ENCODE results near the gene GALT. TPM values are rescaled to one million over a fixed set of nuclear protein-coding genes. Genes with fewer than 3 reads are reported as not detected.

GALT gene
- polyA plus RNA-seq, 1 experiment: 41.5 TPM

DNA sequence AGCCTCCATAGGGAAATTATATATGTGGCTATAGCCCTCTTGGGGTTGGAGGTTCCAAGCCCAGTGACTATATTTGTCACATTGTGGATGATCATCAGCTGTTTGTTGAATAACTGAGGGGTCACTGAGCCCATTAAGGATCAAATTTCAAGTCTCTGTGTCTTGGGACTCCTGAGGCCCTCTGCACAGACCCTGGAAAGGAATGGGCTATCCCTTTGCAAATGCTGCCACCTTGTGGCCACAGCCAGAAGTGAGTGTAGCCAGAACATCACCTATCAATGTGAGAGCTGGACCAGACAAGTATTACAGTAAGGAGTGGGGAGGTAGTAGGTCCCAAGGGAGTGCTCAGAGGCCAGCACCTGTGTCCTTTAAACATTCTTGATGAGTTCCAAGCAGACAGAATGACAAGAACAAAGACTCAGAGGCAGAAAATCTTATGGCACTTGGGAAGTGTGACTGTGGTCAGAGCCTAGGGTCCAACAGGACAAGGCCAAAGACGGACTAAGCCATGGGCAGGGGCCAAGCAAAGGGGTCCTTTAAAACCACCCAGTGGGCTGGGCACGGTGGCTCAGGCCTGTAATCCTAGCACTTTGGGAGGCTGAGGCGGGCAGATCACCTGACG is 42.8 kb upstream of the GALT start:
- ChIA-PET POLR2A (no interaction called here), CTCF (interaction anchor here (0.6 to 4.2 kb wide), 38 partner anchors 8 to 270 kb away, joined by 3 to 40 read pairs (median 4); partner anchors contain the start of genes CNTFR, DCTN3 and RPP25L)
- peak; percentile 88 for TF ChIP-seq CTCF (IDR thresholded peaks at IDR 0.05; ENCODE audit: insufficient read depth, low read depth, low read length)
- Histone ChIP-seq H3K27me3 (ENCODE audit: control insufficient read depth, insufficient read depth, low read length) (peaks cover 4% of the 10 kb centered on the region), H3K36me3 (ENCODE audit: control insufficient read depth, insufficient read depth, low read length) (no peaks in the 10 kb centered on the region), H3K4me3 (ENCODE audit: low read depth, low read length) (no peak overlapping the region)
- no peak for DNase-seq (ENCODE audit: low read depth)

DNA sequence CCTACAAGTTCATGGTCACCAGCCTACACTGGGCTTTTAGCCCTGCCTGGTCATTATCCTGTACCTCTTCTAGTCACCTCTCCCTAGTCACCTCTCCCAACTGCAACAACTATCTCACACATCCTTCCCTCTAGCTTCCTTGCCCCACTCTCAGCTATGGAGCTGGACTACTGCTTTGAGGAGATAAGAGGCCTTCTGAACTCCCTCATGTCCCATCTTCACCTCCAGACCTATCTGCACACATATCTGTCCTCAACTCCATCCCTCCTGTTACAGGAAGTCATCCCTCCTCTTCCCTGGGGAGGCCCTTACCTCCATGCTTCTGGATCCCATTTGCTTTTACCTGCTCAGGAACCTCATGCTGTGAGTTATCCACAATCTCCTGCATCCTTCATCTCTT is 40.3 kb upstream of the GALT start:
- Histone ChIP-seq H3K4me3 (ENCODE audit: low read depth, low read length) (no peak overlapping the region), H3K36me3 (ENCODE audit: control insufficient read depth, insufficient read depth, low read length) (no peaks in the 10 kb centered on the region), H3K27me3 (ENCODE audit: control insufficient read depth, insufficient read depth, low read length) (peaks cover 4% of the 10 kb centered on the region)
- no peak for DNase-seq (ENCODE audit: low read depth)
- CTCF ChIA-PET: interaction anchor here (0.8 to 5.3 kb wide), 5 partner anchors 11 to 202 kb away, joined by 3 to 37 read pairs (median 26); no protein-coding TSS in a partner anchor
- POLR2A ChIA-PET: no interaction called here
- TF ChIP-seq CTCF (IDR thresholded peaks at IDR 0.05; ENCODE audit: insufficient read depth, low read depth, low read length): no peak

DNA sequence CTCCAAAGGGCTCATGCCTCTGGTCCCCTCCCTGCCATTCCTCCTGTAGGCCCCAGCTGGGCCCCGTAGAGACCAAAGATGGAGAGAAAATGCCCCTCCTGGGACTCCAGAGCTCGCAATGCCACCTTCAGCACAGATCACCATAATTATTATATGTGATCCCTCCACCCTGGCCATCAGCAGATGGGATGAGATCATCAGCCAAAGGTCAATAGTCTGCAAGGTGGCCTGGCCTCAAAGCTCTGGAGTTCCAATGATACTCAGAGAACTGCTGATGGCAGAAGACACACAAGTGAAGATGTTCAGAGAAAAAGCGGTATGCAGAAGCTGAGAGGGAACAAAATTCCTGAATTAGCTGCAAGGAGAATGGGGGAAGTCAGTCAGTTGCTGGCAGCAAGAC is 39.6 kb upstream of the GALT start:
- H3K4me3 ChIP-seq (ENCODE audit: low read depth, low read length): no peak overlapping the region
- TF ChIP-seq CTCF (IDR thresholded peaks at IDR 0.05; ENCODE audit: insufficient read depth, low read depth, low read length): no peak
- peaks cover 4% of the 10 kb centered on the region for H3K27me3 ChIP-seq (ENCODE audit: control insufficient read depth, insufficient read depth, low read length)
- ChIA-PET POLR2A (no interaction called here), CTCF (interaction anchor here (1.0 to 5.3 kb wide), 4 partner anchors 12 to 59 kb away, joined by 3 to 26 read pairs (median 3); no protein-coding TSS in a partner anchor)
- H3K36me3 ChIP-seq (ENCODE audit: control insufficient read depth, insufficient read depth, low read length): no peaks in the 10 kb centered on the region
- DNase-seq (ENCODE audit: low read depth): no peak

DNA sequence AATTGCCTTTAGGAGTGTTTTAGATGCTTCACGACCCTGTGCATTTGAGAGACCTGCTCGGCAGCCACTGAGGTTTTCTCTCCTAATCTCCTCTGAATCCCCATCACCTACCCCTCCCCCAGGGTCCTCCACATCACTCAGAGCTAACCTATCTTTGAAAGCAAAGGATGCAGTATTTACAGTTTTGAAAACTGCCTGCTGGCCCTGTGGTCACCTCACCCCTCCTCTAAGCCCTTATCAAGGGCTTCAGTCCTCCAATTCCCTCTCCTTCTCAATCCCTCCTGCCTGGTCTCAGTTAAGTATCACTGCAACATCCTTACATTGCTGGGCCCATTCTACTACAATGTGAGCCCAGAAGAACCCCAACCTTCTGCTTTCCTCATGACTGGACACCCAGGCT is 39.1 kb upstream of the GALT start:
- Histone ChIP-seq H3K27me3 (ENCODE audit: control insufficient read depth, insufficient read depth, low read length) (peaks cover 4% of the 10 kb centered on the region), H3K4me3 (ENCODE audit: low read depth, low read length) (no peak overlapping the region), H3K36me3 (ENCODE audit: control insufficient read depth, insufficient read depth, low read length) (no peaks in the 10 kb centered on the region)
- ChIA-PET POLR2A (no interaction called here), CTCF (interaction anchor here (0.6 to 5.3 kb wide), 4 partner anchors 16 to 59 kb away, joined by 3 to 26 read pairs (median 3); no protein-coding TSS in a partner anchor)
- DNase-seq (ENCODE audit: low read depth): no peak
- no peak for TF ChIP-seq CTCF (IDR thresholded peaks at IDR 0.05; ENCODE audit: insufficient read depth, low read depth, low read length)

GRCh38 chr9:34610434-34611206 is 35.9 kb upstream of the GALT start:
- Histone ChIP-seq H3K36me3 (ENCODE audit: control insufficient read depth, insufficient read depth, low read length) (no peaks in the 10 kb centered on the region; the same call in 1 of the 2 replicates), H3K27me3 (ENCODE audit: control insufficient read depth, insufficient read depth, low read length) (no peaks in the 10 kb centered on the region), H3K4me3 (ENCODE audit: low read depth, low read length) (no peak overlapping the region)
- ChIA-PET POLR2A (no interaction called here), CTCF (interaction anchor here (1.1 to 5.9 kb wide), 6 partner anchors 8 to 92 kb away, joined by 4 to 112 read pairs (median 8); partner anchors contain the start of genes DCTN3 and SIGMAR1)
- no peak for DNase-seq (ENCODE audit: low read depth)
- TF ChIP-seq CTCF (IDR thresholded peaks at IDR 0.05; ENCODE audit: insufficient read depth, low read depth, low read length): no peak

Data from BJ (cell line).